ENCODE results near the gene KANK4. TPM values are rescaled to one million over a fixed set of nuclear protein-coding genes. Genes with fewer than 3 reads are reported as not detected.

KANK4 gene
- total and polyA plus RNA-seq, 12 donors, result 0.12 to 1.1 (median 0.26) TPM; not detected in 2

DNA sequence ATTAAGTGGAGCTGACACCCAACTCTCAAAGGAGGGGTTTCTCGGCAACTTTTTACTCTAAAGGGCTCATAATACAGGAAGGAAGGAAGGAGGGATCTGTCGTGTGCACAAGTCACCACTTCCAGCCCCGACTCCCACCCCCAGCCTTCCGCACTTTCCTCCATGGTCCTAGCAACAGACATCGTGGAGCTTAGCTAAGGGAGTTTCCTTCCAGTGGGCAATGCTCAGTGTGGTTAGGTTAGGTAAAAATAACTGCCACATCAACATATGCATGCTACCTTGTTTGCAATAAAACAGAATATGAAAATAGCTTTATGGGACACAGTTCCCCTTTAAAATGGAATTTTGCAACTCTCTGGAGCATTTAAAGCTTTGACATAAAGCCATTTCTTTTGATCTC is 35.2 kb downstream of the KANK4 start:
- Histone ChIP-seq H3K27ac (no peak overlapping the region), H3K4me1 (replicated peaks in 1 of 2) (no peaks in the 10 kb centered on the region), H3K36me3 (replicated peaks in 1 of 2) (no peaks in the 10 kb centered on the region), H3K4me3 (no peak overlapping the region), H3K9me3 (replicated peaks in 1 of 3) (no peaks in the 10 kb centered on the region), H3K27me3 (no peaks in the 10 kb centered on the region)
- DNase-seq, result no peak
- WGBS, 4 donors, result 43 to 48% (median 47%) methylated on average over 5 of the region's 5 CpGs
- intact Hi-C loops (cut with DNase I), result no loop called here
- TF ChIP-seq, protein P1, sequence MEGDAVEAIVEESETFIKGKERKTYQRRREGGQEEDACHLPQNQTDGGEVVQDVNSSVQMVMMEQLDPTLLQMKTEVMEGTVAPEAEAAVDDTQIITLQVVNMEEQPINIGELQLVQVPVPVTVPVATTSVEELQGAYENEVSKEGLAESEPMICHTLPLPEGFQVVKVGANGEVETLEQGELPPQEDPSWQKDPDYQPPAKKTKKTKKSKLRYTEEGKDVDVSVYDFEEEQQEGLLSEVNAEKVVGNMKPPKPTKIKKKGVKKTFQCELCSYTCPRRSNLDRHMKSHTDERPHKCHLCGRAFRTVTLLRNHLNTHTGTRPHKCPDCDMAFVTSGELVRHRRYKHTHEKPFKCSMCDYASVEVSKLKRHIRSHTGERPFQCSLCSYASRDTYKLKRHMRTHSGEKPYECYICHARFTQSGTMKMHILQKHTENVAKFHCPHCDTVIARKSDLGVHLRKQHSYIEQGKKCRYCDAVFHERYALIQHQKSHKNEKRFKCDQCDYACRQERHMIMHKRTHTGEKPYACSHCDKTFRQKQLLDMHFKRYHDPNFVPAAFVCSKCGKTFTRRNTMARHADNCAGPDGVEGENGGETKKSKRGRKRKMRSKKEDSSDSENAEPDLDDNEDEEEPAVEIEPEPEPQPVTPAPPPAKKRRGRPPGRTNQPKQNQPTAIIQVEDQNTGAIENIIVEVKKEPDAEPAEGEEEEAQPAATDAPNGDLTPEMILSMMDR (IDR thresholded peaks at IDR 0.05), result no peak
- TF ChIP-seq POLR2A (IDR thresholded peaks at IDR 0.05), result no peak

DNA sequence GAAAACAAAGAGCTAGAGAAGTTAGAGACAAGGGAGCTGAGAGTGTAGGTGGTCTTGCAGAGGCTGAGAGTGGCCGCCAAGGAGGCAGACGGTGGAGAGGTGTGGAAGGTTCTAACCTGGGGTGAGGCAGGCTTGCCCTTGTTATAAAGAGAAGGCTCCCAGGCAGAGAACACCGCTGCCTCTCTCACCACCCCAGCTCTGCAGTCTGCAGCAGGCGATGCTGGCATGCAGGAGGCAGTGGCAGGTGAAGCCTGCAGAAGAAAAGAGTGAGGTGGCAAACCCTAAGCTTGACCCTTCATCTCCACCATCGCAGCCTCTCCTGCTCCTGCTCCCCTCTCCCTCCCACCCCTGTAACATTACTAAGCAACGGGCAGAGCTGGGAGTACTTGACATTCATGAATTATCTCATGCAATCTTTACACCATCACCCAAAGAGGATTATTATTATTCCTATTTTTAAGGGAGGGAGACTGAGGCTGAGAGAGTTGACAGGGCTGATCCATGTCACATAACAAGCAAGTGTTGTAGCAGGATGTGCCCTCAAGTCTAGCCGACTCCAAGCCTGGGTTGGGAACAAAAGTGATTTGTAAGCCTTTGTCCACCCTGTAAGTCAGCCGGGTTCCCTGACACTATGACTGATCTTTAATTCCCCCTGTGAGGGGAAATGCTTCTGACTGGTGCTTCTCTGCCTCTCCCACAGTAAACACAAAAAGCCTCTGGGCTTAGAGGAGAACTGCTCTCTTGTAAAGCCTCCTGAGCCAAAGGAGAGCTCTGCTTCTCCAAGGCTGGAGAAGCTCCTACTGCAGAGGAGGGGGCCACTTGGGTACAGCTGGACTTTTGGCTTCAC is 36.1 kb downstream of the KANK4 start:
- no peak for TF ChIP-seq POLR2A (IDR thresholded peaks at IDR 0.05)
- TF ChIP-seq, protein P1 (IDR thresholded peaks at IDR 0.05), result no peak
- DNase-seq, result no peak
- intact Hi-C loops (cut with DNase I), result no loop called here

DNA sequence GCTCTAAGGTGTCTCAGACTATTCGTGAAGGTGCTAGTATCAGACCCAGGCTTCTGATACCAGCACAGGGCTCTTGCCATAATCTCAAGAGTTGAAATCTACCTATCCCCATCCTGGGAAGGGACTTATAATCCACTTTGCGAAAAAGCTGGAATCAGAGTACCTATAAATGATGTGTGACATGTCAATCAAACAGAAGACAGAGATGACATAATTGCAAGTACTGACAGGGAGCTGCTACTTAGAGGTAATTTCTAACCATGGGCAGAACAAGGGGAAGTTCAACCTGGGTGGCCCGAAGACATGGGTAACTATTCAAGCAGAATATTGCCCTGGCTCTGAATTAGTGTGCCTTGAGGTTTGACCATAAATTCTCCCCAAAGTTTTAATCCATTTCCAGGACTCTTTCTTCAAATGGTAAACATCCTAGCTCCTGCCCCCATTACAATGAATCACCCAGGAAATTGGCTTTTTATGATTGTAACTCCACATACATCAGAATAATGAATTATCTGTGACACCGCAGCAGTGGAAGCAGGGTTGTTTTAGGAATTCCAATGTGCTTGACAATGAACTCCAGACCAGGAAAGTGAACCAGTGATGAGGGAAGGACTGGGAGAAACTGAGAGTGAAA is 37.2 kb downstream of the KANK4 start:
- H3K4me1 ChIP-seq (replicated peaks in 1 of 2), result no peaks in the 10 kb centered on the region
- no peaks in the 10 kb centered on the region for H3K27me3 ChIP-seq
- H3K9me3 ChIP-seq (replicated peaks in 1 of 3), result no peaks in the 10 kb centered on the region
- 74 to 87% (median 85%) methylated on average over 4 of the region's 4 CpGs for WGBS, 4 donors
- intact Hi-C loops (cut with DNase I), result no loop called here
- DNase-seq, result no peak
- H3K27ac ChIP-seq, result no peak overlapping the region
- no peak overlapping the region for H3K4me3 ChIP-seq
- H3K36me3 ChIP-seq (replicated peaks in 1 of 2), result no peaks in the 10 kb centered on the region
- TF ChIP-seq, protein P1 (IDR thresholded peaks at IDR 0.05), result no peak
- TF ChIP-seq POLR2A (IDR thresholded peaks at IDR 0.05), result no peak

More for the DNA sequence above, 36.1 kb downstream of the KANK4 start:
- no peaks in the 10 kb centered on the region for H3K4me1 ChIP-seq (replicated peaks in 1 of 2)
- WGBS, 4 donors, result 58 to 64% (median 62%) methylated on average over 8 of the region's 8 CpGs
- no peak overlapping the region for H3K27ac ChIP-seq
- H3K36me3 ChIP-seq (replicated peaks in 1 of 2), result no peaks in the 10 kb centered on the region
- no peaks in the 10 kb centered on the region for H3K9me3 ChIP-seq (replicated peaks in 1 of 3)
- H3K4me3 ChIP-seq, result no peak overlapping the region
- no peaks in the 10 kb centered on the region for H3K27me3 ChIP-seq

DNA sequence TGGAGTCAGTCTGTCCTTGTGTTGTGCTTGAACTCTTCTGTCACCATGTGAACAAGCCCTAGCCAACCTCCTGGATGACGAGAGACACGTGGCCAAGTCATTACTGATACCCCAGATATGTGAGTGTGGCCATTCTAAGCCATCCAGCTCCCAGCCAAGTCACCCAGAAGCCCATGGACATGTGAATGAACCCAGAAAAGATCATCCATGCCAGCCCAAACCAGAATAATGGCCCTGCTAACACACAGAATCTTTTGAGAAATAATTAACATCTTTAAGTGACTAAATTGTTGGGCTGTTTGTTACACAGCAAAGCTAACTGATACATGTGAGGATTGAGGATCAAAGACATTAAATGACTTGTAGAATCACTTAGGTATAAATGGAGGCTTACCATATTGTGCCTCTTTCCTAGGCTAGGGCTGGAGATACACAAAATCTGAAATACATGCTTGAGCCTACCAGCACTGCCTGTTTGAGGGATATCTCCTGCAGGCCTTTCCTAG is 38.2 kb downstream of the KANK4 start:
- intact Hi-C loops (cut with DNase I), result no loop called here
- H3K4me3 ChIP-seq, result no peak overlapping the region
- no peaks in the 10 kb centered on the region for H3K36me3 ChIP-seq (replicated peaks in 1 of 2)
- 45 to 100% (median 60%) methylated on average over 1 to 2 of the region's 2 CpGs for WGBS, 4 donors
- TF ChIP-seq POLR2A (IDR thresholded peaks at IDR 0.05), result no peak
- TF ChIP-seq, protein P1 (IDR thresholded peaks at IDR 0.05), result no peak
- H3K9me3 ChIP-seq (replicated peaks in 1 of 3), result no peaks in the 10 kb centered on the region
- DNase-seq, result no peak
- H3K27me3 ChIP-seq, result no peaks in the 10 kb centered on the region
- no peaks in the 10 kb centered on the region for H3K4me1 ChIP-seq (replicated peaks in 1 of 2)
- no peak overlapping the region for H3K27ac ChIP-seq

Measured in adrenal gland (tissue), 12 donors.